GM13977 (cell line): Measurements from ENCODE around the gene DAW1.

Experiments used
- DNase-seq: peaks from one replicate; pipeline ENCODE4 v3.0.0; 2012; ENCODE audit warnings: low spot score
- in situ Hi-C: fragments of 300-500 bp; cut with MboI; formaldehyde crosslinking; loops from one replicate; pipeline ENCODE4 v1.12.0; 2022; ENCODE audit warnings: low sequenced_read_pairs, low pct_unique_long_range_greater_than_20kb, mixed read lengths, inconsistent platforms; ENCODE audit not compliant: unreplicated experiment
- TF ChIP-seq, protein P1 (sequence below): IDR thresholded peaks from 2 replicates; pipeline ENCODE4 v1.5.1; 2012; ENCODE audit warnings: mild to moderate bottlenecking, control low read depth; ENCODE audit not compliant: insufficient read depth; ENCODE audit errors: extremely low read depth, missing control alignments

Gene DAW1

DNA sequence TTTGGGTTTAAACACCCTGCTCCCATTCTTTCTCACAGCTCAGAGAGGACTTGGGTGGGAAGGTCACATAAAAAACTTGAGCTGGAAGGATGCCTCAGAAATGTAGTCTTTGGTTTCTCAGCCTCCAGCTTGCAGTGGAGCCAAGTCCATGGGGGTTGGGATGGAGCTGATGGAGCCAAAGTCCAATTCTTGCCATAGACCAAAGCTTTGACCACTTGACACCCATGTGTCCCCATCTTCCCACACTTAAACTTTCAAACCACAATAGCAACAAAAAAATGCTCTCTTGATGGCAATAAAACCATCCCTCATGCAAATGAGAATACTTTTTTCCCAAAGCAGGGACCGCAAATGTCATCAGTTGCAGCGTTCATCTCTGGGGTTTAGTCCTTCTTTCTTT, 14.7 kb upstream of the DAW1 start:
- DNase-seq, result no peak
- TF ChIP-seq, protein P1, sequence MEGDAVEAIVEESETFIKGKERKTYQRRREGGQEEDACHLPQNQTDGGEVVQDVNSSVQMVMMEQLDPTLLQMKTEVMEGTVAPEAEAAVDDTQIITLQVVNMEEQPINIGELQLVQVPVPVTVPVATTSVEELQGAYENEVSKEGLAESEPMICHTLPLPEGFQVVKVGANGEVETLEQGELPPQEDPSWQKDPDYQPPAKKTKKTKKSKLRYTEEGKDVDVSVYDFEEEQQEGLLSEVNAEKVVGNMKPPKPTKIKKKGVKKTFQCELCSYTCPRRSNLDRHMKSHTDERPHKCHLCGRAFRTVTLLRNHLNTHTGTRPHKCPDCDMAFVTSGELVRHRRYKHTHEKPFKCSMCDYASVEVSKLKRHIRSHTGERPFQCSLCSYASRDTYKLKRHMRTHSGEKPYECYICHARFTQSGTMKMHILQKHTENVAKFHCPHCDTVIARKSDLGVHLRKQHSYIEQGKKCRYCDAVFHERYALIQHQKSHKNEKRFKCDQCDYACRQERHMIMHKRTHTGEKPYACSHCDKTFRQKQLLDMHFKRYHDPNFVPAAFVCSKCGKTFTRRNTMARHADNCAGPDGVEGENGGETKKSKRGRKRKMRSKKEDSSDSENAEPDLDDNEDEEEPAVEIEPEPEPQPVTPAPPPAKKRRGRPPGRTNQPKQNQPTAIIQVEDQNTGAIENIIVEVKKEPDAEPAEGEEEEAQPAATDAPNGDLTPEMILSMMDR, result no peak
- in situ Hi-C loops, result loop anchor here (25.0 kb wide), 1 partner anchor 194 kb away; the partner anchor contains the start of gene SCYGR5

DNA sequence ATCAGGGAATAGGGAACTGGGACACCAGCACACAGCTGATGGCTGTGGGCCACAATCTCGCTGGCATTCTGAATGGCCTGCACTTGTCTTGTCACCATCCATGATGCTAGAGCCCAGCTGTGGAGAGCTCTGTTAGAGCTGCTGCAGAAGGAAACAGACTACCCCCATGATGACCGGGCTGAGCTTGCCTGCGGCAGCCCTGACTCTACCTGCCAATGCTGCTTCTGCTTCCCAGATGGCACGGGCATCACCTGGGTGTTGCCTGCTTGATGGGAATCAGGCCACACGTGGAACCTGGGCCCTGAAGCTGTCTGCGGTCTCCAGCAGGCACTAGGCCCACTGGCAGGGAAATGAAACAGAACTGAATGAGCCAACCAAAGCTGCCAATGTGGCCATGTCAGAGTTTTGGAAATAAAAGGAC, 11.2 kb upstream of the DAW1 start:
- TF ChIP-seq, protein P1, result no peak
- in situ Hi-C loops, result loop anchor here (25.0 kb wide), 1 partner anchor 198 kb away; the partner anchor contains the start of gene SCYGR5
- no peak for DNase-seq

DNA sequence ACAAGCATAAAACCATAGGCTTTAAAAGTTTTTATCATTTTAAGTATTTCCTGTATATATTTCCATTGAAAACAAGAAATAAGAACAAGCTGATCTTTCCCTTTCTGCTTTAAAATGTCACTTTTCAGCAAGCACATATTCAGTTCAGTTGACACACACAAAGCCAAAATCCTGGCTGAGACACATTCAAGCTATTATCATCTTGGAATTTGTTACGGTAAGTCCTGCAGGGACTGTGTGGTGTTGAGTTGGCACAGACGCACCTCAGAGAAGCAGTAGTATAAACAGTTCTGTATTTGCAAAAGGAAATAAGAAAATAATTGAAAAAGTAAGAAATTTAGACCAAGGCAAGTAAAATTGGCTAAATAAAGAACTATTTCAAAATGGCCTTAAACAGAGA, 10.4 kb upstream of the DAW1 start:
- in situ Hi-C loops, result loop anchor here (25.0 kb wide), 1 partner anchor 199 kb away; the partner anchor contains the start of gene SCYGR5
- TF ChIP-seq, protein P1, result no peak
- no peak for DNase-seq

DNA sequence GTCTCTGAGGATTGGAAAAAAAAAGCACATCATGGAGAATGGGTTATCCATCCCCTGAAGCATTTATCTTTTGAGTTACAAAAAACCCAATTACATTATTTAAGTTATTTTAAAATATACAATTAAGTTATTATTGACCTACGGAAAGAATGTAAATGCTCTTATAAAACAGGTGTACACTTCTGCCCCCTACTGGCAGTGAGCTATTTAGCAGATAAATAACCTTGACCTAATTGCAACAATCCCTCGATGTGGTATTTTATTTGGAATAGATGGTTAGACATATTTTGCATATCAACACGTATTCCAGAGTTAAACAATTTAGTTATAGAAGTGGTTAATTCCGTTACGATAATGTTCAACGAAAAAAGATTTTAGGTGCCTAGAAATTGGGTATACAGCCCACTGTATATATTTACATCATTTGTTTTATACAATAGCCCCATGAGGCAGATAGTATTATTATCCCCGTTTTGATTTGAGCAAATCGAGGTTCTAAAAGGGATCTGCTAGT, 9.1 kb upstream of the DAW1 start:
- peak; percentile 64 for DNase-seq
- in situ Hi-C loops, result loop anchor here (25.0 kb wide), 1 partner anchor 200 kb away; the partner anchor contains the start of gene SCYGR5
- TF ChIP-seq, protein P1, result peak; percentile 76

DNA sequence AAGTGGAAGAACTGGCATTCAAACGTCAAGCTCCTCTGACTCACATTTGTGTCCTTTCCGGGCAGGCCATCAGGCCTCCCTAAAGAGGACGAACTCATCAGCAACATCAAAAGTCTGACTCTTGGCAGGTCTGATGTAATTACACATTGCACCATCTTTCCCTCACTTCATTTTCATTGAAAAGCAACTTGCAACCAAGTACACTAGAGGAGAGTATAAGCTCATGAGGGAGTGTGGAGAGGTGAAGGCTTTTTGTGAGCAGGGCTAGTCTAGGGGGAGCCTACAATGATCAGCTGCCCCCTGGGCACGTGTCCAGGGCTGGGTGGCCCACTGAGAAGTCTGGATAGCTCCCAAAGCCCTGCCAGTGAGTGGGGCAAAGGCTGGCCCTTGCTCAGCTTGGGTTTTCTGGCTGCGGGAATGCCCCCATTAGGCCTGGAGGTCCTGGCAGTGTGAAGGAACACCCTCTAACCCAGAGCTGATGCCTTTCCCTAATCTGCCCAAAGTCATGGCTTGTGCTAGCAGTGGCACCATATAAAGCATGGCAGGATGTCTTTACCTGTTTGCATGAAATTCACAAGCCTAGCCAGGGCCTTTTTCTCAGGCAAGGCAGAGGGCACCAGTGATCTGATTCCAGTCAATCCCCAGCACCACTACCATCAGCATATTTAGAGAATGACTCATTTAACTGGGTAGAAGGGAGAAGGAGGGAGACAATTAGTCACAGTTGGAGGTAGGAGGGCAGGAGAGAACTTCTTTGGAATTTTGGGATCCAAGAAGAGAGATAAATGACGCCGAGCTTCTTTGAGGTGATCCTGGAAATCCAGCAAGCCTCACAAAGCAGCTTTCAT, 8.5 kb upstream of the DAW1 start:
- TF ChIP-seq, protein P1, result peak; percentile 5
- no peak for DNase-seq
- in situ Hi-C loops, result loop anchor here (25.0 kb wide), 1 partner anchor 201 kb away; the partner anchor contains the start of gene SCYGR5

DNA sequence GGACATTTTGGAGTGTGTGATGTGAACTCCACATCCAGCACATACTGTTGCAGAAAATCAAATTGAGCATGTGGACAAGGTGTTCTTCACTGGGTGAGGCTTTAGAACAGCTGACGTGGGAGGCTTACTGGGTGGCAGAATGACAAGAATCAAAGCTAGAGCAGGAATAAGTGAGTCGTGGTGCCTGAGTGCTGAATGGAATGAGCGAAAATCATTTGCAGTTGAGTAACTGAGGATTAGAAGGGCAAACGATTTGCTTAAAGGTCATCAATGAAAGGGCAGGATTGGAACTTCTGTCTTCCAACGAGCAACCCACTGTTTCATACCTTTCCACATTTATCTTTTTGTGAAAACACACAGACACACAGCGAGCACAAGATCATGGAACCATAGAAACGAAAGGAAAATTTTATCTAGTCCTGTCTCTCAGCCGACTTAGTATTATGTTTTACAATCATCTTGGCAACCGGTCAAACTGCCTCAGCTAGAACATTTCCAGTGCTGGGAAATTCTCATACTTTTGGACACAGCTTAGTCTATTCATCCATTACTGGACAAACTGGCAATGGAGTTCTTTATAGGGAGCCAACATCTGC, 7.2 kb upstream of the DAW1 start:
- TF ChIP-seq, protein P1, result no peak
- DNase-seq, result no peak
- in situ Hi-C loops, result loop anchor here (25.0 kb wide), 1 partner anchor 202 kb away; the partner anchor contains the start of gene SCYGR5
